ENCODE measurements around the gene ZNF580.

ZNF580 gene

DNA sequence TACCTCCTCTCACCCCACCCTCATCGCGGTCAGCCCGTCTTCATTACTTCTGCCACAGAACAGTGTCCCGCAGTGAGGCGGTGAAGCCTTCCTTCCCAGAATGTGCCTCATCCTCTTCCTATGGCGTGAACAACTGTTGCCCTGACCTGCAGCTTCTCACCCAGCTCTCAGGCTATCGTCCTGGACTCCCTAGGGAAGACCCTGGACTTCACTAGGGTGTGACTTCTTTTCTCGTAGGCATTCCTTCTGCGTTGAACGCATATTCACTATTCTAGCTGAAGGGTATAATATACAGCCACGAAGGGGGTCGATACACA is 34.4 kb upstream of the ZNF580 start:
- DNase-seq = no peak

DNA sequence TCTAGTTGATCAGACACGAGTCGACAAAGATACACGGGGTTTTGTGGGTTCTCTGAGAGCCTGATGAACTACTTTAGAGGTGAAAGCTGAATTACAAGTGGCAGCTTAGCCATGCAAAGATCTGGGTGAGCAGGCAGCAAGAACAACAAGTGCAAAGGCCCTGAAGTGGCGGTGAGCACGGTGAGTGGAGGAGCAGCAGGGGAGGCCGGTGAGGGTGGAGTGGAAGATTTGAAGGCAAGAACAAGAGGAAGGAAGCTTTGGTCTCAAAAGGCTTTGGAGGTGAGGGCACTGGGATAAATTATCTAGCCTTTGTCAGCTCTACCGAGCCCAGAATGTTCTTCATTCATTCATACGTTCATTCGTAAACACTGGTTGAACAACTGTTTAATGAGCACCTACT is 34.0 kb upstream of the ZNF580 start:
- DNase-seq = no peak

DNA sequence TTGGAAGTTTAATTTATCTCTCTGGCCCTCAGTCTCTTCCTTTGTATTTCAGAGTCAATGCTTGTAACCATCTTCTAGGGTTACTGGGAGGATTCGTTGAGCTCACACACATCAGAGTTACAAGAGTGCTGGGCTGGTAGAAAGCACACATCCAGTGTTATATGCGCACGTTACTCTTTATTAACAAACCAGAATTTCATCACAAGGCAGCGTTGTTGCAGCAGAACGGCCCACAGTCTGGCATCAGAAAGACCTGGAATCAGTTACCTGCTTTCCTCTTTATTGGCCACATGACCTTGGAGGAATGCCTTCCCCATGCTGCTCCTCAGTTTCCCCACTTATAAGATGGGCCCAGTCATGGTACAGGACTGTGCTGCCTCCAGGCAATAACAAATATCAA is 31.5 kb upstream of the ZNF580 start:
- DNase-seq = no peak

DNA sequence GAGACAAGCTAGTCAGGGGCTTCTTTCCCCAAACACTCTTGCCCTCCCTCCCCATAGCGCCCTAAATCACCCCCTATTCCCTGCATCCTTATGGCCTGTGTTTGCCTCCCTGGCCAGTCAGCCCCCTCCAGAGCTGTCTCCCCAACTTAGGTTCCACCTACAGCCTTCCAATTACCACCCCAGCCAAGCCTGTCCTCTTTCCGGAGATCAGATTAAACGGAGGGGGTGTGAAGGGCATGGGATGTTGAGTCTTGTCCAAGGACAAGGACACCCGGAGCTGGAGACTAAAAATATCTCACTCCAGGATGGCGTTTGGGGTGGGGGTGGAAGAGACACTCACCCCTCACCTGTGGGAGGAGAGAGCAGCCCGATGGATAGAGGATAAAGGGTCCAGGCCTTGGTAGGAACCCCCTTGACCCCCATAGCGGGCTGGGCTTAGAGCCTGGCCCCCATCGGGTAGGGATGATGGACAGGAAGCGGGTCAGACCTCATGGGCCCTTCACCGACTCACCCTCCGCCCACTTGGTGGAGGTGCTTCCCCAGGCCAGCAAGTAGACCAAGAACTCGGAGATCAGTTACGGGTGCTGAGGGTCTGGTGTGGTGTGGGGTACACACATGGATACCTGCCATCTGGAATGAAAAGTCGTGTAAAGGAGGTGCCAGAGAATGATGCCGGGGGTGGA is 29.4 kb upstream of the ZNF580 start:
- no peak for DNase-seq

DNA sequence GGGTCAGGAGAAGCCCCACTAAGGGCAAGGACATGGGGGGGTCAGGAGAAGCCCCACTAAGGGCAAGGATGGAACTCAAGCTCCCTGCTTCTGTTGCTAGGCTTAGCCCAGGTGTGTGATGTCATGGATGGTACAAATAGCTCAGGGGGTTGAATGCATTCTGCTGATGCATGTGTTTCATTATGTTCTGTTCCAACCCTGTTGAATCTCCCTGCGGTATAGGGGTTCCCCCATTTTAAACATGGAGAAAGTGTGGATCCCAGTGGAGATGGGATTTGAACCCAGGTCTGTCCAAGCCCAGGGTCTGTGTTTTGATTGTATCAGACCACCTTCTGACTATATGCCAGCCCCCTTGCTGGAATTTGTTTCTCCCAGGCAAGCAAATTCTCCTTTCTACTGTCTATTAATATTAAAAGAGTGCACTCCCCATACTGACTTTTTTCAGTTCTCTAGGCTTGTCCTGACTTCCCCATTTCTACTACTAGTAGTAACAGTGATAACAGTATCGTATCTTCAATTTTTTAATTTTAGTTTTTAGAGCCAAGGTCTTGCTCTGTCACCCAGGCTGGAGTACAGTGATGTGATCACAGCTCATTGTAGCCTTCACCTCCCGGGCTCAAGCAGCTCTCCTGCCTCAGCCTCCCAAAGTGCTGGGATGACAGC is 28.7 kb upstream of the ZNF580 start:
- no peak for DNase-seq

DNA sequence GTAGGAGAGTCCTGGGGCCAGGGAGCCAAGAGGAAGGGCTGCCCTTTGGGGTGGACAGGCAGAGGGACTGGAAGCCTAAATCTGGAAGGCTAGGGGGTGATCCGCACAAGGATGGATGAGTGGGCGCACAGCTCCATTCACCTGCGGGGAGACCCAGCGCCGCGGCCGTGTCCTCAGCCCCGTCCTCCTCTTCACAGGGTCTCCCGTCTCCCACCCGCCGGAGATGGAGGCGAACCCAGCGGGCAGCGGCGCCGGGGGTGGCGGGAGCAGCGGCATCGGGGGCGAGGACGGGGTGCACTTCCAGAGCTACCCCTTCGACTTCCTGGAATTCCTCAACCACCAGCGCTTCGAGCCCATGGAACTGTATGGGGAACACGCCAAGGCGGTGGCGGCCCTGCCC is 27.4 kb upstream of the ZNF580 start:
- no peak for DNase-seq

DNA sequence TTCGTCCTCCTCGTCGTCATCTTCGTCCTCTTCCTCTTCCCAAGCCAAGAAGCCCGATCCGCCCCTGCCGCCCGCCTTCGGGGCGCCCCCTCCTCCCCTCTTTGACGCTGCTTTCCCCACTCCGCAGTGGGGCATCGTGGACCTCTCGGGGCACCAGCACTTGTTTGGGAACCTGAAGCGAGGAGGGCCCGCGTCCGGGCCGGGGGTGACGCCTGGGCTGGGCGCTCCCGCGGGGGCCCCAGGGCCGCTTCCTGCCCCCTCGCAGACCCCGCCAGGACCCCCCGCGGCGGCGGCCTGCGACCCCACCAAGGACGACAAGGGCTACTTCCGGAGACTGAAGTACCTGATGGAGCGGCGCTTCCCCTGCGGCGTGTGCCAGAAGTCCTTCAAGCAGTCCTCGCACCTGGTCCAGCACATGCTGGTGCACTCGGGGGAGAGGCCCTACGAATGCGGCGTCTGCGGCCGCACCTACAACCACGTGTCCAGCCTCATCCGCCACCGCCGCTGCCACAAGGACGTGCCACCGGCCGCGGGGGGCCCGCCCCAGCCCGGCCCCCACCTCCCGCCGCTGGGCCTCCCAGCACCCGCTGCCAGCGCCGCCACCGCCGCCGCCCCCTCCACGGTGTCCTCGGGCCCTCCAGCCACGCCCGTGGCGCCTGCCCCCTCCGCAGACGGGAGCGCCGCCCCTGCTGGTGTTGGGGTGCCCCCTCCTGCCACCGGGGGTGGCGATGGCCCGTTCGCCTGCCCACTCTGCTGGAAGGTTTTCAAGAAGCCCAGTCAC is 26.7 kb upstream of the ZNF580 start:
- DNase-seq = no peak

DNA sequence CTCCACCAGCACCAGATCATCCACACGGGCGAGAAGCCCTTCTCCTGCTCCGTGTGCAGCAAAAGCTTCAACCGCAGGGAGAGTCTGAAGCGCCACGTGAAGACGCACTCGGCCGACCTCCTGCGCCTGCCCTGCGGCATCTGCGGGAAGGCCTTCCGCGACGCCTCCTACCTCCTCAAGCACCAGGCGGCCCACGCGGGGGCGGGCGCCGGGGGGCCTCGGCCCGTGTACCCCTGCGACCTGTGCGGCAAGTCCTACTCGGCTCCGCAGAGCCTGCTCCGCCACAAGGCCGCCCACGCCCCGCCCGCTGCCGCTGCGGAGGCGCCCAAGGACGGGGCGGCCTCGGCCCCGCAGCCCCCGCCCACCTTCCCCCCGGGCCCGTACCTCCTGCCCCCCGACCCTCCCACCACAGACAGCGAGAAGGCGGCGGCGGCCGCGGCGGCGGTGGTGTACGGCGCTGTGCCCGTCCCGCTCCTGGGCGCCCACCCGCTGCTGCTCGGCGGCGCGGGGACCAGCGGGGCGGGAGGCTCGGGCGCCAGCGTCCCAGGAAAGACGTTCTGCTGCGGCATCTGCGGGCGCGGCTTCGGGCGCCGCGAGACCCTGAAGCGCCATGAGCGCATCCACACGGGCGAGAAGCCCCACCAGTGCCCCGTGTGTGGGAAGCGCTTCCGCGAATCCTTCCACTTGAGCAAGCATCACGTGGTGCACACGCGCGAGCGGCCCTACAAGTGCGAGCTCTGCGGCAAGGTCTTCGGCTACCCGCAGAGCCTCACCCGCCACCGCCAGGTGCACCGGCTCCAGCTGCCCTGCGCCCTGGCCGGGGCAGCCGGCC is 25.9 kb upstream of the ZNF580 start:
- DNase-seq = no peak

DNA sequence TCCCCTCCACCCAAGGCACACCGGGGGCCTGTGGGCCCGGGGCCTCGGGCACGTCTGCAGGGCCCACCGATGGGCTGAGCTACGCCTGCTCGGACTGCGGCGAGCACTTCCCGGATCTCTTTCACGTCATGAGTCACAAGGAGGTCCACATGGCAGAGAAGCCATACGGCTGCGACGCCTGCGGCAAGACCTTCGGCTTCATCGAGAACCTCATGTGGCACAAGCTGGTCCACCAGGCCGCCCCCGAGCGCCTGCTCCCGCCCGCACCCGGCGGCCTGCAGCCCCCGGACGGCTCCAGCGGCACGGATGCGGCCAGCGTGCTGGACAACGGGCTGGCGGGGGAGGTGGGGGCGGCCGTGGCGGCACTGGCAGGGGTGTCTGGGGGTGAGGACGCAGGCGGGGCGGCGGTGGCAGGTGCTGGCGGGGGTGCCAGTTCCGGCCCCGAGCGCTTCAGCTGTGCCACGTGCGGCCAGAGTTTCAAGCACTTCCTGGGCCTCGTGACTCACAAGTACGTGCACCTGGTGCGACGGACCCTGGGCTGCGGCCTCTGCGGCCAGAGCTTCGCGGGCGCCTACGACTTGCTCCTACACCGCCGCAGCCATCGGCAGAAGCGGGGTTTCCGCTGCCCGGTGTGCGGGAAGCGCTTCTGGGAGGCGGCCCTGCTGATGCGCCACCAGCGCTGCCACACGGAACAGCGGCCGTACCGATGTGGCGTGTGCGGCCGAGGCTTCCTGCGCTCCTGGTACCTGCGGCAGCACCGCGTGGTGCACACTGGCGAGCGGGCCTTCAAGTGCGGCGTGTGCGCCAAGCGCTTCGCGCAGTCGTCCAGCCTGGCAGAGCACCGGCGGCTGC is 25.0 kb upstream of the ZNF580 start:
- no peak for DNase-seq

DNA sequence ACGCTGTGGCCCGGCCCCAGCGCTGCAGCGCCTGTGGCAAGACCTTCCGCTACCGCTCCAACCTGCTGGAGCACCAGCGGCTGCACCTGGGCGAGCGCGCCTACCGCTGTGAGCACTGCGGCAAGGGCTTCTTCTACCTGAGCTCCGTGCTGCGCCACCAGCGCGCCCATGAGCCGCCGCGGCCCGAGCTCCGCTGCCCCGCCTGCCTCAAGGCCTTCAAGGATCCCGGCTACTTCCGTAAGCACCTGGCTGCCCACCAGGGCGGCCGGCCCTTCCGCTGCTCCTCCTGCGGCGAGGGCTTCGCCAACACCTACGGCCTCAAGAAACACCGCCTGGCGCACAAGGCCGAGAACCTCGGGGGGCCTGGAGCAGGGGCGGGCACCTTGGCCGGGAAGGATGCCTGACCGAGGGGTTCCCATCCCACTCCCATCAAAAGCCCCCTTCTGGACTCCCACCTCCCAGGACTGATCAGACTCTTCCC is 24.4 kb upstream of the ZNF580 start:
- DNase-seq = no peak

DNA sequence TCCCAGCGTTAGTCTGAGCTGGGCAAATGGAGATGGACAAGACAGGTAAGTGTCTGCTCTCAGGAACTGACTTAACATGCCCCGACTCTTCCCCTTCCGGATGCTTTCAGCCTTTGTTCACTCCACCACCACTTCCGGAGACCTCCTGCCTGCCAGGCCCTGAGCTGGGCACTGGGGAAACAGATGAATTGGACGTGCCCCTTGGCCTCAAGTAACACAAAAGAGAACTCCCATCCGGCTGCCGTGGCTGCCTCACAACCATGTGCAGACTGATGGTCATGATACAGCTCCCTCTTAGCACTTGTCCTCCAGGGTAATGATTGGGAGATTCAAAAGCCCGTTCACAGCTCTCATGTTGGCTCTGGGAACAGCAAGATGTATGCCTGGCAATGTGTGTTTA is 23.4 kb upstream of the ZNF580 start:
- DNase-seq = no peak

DNA sequence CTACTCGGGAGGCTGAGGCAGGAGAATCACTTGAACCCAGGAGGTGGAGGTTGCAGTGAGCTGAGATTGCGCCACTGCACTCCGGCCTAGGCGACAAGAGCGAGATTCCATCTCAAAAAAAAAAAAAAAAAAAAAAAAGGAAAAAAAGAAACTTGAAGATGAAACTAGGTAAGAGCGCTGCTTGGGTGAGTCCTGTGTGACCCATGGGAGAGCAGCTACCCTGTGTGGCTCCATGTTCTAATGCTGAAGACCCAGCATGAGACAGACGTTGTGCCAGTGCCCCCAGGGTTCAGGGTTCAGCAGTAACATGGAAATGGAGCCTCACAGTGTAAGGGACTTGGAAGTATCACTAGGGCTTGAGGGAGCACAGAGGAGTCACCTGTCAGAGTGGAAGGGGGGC is 22.4 kb upstream of the ZNF580 start:
- DNase-seq = no peak

DNA sequence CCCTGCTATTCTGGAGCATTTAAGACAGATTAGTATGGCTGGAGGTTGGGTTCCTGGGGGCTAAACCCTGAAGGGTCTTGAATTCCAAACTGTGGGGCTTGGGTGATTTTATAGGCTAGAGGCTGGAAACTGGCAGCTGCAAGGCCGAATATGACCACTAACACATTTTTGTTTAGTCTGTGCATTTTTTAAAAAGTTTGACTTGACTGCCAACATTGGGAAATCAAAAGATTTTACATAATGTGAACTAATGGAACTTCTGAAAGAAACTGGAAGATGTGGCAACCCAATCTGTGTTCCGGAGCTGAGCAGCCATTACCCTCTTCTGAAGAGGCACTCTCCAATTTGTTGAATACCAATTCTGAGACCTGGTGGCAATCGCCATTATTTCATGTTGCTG is 21.5 kb upstream of the ZNF580 start:
- DNase-seq = no peak

DNA sequence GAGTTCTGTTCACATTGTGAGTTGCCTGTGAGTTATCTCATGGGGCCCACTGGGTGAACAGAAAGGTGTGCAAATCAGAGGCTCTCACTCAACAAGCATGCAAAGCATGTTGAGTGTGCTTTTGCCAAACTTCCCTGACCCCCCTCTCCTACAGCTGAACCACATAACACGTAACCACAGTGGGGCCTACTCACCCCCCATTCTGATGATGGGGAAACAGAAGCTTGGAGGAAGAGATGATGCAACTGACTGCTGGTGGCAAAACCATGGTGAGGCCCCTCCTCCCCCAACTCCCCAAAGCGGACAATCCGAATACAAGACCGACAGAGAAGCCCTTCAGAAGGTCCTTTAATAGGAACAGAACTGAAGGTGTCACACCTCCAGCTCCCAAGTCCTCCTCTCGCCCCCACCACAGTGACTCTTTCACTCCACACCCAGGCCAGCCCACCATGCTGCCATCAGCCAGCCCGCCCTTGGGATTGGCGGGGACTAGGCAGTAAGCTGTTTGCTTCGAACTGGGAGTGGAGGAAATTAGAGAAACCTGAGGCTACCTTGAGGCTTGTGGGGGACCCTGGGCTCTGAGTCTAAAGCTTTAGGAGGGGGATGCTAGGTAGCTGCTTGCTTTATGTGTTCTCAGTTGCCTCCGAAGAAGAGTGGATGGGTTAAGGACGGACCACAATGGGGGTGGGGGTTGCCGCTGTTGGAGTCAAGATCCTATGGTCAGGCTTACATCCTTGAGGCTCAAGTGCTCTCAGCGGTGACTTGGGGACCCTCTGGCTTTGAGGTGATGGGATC is 20.2 kb upstream of the ZNF580 start:
- no peak for DNase-seq

DNA sequence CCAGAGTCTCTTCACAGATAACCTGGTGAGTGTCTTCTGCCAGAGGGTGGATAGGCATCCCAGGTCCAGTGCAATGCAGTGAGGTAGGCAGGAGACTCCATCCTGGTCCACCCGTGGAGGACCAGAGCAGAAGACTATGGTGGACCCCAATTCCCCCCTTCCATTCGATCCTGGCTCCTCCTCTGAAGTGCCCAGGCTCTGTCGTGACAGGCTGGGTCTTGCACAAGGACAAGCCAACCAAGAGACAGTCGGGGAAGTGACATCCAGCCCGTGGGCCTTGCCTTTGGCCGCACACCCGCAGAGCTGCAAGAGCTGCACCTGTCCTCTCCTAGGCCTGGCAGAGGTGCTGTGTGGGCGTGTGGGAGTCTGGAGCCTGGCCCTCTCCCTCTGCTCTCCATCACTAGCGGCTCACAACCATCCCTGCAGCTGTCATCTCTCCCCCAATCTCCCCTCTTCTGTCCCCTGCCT is 19.6 kb upstream of the ZNF580 start:
- DNase-seq = no peak

DNA sequence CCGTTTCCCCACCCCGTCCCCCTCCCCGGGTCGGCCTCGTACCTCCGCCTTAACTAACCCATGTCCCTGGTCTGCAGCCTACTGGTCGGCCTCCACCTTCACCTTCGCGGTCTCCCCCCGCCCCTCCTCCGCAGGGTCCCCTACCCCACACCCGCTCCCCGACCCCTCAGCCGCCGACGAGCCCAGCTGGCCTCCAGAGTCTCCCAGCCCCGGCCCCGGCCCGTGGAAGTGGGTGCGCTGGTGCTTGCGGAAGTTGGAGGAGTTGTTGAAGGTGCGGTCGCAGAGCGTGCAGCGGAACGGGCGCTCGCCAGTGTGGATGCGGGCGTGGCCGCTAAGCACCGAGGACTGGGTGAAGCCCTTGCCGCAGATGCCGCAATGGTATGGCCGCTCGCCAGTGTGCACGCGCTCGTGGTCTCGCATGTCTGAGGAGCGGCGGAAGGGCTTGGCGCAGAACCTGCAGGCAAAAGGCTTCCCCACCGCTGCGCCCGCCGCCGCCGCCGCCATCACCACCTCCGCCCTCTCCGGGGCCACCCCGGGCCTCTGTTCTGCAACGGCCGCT is 19.1 kb upstream of the ZNF580 start:
- DNase-seq = no peak

DNA sequence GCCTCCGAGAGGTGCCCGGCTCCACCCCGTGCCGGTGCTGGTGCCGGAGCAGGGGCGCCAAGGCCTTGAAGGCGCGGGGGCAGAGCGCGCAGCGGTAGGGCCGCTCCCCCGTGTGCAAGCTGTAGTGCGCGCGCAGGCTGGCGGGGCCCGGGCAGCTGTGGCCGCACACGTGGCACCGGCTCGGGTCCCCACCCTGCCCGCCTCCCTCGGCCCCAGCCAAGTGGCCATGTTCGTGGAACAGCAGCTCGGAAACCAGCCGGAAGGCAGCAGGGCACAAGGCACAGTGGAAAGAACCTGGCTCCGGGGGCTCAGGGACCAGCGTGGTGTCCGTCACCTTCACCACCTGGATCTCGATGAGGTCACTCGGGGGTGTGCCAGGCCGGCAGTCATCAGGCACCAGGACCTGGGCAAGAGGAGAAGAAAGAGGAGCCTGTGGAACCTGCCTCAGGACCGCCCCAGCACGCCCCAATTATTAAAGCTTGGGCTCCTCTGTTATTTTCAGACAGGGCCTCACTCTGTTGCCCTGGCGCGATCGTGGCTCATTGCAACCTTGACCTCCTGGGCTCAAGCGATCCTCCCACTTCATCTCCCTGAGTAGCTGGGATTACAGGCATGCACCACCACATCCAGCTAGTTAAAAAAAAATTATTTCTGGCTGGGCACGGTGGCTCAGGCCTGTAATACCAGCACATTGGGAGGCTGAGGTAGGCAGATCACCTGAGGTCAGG is 18.4 kb upstream of the ZNF580 start:
- DNase-seq = no peak

DNA sequence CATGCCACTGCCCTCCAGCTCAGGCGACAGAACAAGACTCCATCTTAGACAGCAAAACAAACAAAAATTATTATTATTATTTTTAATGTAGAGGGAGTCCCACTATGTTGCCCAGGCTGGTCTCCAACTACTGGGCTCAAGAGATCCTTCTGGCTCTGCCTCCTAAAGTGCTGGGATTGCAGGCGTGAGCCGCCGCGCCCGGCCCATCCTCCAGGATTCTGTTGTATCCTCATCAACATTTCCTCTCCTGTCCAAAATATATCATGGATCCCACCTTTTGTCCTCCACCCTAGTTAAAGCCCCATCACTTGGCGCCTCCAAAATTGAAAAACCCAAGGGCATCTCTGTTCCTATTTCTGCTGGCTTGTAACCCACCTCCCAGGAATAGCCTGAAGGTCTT is 17.7 kb upstream of the ZNF580 start:
- DNase-seq = no peak

DNA sequence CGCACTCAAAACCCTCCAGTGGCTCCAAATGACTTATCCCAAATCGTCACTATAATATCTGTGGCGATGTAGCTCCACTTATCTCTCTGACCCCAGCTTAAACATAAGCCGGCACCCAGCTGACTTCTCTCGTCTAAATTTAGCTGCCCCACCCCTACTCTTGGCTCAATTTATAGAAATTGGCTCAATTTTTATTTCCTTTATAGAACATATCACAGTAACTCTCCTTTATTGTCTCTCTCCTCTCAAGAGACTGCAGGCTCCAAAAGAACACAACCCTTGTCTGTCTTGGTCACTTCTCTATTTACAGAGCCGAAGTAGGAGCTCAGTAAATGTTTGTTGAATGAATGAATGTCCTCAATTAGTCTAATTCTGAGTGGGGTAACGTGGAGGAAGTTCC is 17.2 kb upstream of the ZNF580 start:
- no peak for DNase-seq

All from activated gamma-delta T cell (primary cell).